ENCODE results near the gene EIF2AK3.
A peak's percentile ranks its signal among the peaks of the same experiment; 100 is the strongest.

GRCh38 chr2:88627856-88628570 lies 749 bp upstream of the EIF2AK3 start:
- no peak for TF ChIP-seq MAX (IDR thresholded peaks at IDR 0.05)
- TF ChIP-seq POLR2AphosphoS5 (IDR thresholded peaks at IDR 0.05; ENCODE audit: low read depth, low read length): peak; percentile 97
- peak; percentile 91 to 92 for TF ChIP-seq POLR2A (IDR thresholded peaks at IDR 0.05; ENCODE audit: control extremely low read depth in 1 of 2, low read depth in 2 of 2, low read length in 2 of 2)
- no peak for TF ChIP-seq CTCF (IDR thresholded peaks at IDR 0.05; ENCODE audit: control extremely low read depth in 1 of 3, insufficient read depth in 1 of 3, low read depth in 1 of 3, low read length in 3 of 3)
- no peak for TF ChIP-seq RNF2 (IDR thresholded peaks at IDR 0.05; ENCODE audit: borderline replicate concordance, low read depth, low read length, missing control alignments, poor library complexity, severe bottlenecking)
- no peak for TF ChIP-seq EZH2 (IDR thresholded peaks at IDR 0.05; ENCODE audit: low read depth, low read length, severe bottlenecking)
- peak; percentile 83 for TF ChIP-seq CREB1 (IDR thresholded peaks at IDR 0.05)
- TF ChIP-seq PHF8 (conservative IDR thresholded peaks at IDR 0.05; ENCODE audit: low read depth, low read length): peak; percentile 96
- TF ChIP-seq EP300 (IDR thresholded peaks at IDR 0.05; ENCODE audit: borderline replicate concordance in 1 of 2, low read depth in 2 of 2, low read length in 2 of 2): peak in 1 of 2 experiments; percentile 42; a peak in 1 of 3 replicates
- no peak for TF ChIP-seq SP1 (IDR thresholded peaks at IDR 0.05; ENCODE audit: low read depth, low read length)
- no peak for TF ChIP-seq RFX5 (IDR thresholded peaks at IDR 0.05; ENCODE audit: borderline replicate concordance, low read depth, low read length)

Data from H1 (cell line).